ENCODE measurements around the gene MYL2.

Gene MYL2

DNA sequence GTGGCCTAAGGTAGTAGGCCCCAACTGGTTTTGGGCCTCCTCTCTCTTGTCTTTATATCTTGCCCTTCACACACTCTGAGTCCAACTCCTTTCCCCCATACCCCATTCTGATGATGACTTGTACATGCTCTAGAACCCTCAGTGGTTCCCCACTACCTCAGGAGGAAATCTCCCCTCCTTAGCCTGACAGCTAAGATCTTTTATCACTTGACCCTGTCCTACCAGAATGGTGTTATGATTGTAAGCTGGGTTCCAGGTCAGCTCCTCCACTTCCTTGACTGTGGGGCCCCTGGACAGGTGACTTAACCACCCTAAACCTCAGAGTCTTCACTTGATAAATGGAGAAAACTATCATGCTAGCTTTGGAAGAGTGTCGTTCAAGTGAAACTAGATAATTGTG, 9.4 kb upstream of the MYL2 start:
- no peak for DNase-seq

DNA sequence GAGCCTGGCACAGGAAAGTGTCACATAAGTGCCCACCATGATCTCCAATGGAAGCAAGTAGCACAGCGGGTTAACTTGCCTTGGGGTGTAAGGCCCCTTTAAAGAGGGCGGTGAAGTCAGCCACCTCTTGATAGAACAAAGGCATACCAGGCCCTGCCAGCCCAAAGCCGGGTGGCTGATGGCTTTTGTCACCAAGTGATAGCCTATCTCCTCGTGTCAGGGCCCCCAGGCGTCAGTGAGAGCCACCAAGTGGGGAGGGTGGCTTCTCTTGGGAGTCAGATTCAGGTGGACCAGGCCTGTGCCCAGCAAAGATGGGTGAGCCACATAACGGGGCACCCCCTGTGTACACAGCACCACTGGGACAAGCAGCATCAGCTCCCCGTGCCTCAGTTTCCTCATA, 8.3 kb upstream of the MYL2 start:
- no peak for DNase-seq

- DNase-seq = no peak
Observed at GRCh38 chr12:110927546-110927945, 7.2 kb upstream of the MYL2 start.

DNA sequence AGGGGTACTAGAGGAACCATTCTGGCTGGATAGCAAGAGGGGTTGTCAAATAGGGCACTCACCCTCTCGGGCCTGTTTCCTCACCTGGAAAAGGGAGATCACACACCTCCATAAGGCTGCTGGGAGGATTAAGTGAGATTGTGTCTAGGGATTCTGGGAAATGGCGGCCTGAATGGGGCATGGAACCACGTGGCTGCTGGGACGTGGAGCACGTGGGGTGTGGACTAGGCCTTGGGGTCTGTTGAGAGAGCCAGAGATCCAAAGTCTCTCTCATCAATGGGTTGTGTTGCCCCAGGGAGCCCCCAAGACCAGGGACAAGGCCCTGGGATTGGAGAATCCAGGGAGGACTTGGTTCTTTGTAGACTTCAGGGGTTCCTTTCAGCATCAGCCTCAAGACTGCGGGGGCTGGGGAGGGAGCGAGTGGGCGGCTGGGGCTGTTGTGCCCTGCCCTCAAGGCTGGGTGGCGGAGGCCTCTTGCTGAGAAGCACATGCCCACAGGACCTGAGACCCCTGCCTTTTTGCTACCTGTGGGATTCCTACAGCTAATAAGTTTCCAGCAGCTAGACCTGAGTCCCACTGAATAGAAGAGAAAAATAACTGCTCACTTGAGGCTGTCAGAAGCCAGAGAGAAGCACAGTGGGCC, 3.4 kb upstream of the MYL2 start:
- no peak for DNase-seq

GRCh38 chr12:110923192-110923591, 2.8 kb upstream of the MYL2 start:
- no peak for DNase-seq

- DNase-seq = no peak
Observed at GRCh38 chr12:110922652-110923051, 2.3 kb upstream of the MYL2 start.

- no peak for DNase-seq
Observed at GRCh38 chr12:110921262-110921661, 883 bp upstream of the MYL2 start.

DNA sequence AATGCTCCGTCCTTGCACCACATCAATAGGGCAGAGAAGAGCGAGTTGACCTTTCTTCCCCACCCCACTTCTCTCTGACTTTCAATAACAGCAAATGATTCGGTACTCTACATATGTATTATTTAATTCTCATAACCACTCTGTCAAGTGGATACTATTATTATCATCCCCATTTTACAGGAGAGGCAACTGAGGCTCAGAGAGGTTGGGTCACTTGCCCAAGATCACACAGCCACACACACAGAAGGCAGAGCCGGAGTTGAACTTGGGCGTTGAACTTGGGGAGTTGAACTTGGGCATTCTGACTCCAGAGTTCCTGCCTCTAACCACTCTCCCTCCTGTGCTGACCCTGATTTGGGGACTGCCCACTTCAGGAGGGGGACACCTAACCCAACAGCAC, 659 bp downstream of the MYL2 start:
- no peak for DNase-seq

DNA sequence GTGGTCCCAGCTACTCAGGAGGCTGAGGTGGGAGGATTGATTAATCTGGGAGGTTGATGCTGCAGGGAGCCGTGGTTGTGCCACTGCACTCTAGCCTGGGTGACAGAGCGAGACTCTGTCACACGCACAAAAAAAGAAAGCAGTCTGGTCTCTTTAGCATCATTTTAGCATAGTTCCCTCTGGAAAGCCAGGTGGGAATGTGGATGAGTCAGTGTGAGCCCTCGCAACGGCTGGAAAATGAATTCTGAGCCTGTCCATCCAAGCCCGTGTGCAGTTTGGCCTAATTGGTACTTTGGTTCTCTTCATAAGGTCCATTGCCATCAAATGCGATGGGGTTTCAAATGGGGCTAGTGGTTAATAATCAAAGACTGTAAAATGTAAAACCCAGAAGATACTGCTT, 2.4 kb downstream of the MYL2 start:
- peak; percentile 43 for DNase-seq

DNA sequence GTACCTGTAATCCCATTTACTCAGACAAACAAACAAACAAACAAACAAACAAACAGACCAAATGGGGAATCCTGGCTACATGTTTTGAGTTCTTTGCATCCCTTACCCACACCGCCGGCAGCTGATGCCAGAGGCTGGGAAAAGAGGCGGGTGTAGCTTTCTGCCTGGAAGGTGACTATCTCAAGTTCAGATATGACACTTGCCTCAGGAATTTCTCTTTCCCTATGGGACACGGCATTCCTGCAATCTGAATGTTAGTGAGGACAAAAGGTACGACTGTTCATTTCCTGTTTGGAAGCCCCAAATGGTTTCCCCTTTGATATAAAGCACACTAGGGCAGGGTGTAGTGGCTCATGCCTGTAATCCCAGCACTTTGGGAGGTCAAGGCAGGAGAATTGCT, 2.9 kb downstream of the MYL2 start:
- DNase-seq = peak; percentile 70

- no peak for DNase-seq
Observed at GRCh38 chr12:110916295-110916875, 4.0 kb downstream of the MYL2 start.

DNA sequence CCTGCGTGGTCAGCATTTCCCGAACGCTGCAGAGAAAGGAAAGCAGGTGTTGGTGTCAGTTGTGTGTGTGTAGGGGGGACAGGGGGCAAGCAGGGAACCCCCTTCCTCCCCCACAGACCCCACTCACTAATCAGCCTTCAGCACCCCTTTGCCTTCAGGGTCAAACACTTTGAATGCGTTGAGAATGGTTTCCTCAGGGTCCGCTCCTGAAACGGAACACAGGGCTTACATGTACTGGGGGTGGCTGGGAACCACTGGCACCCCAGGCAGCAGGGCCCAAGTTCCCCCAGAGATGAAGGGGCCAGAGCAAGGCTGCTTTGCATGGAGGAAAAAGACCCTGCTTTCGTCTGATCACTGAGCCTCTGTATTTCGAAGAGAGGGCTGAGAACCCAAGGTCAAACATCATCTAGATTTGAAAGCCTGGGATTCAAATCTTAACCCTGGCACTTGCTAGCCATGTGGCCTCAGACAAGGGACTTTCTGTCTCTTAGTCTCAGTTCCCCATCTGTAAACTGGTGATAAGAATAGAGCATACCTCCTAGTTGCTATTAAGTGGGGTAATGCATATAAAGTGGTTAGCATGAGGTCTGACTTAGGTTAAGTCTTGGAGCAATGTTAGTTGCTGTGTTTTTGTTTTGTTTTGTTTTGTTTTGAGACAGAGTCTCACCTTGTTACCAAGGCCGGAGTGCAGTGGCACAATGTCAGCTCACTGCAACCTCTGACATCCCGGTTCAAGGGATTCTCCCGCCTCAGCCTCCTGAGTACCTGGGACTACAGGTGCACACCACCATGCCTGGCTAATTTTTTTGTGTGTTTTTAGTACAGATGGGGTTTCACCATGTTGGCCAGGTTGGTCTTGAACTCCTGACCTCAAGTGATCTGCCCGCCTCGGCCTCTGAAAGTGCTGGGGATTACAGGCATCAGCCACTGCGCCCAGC, 7.0 kb downstream of the MYL2 start:
- no peak for DNase-seq

- DNase-seq = no peak
Observed at GRCh38 chr12:110912263-110912662, 8.1 kb downstream of the MYL2 start.

DNA sequence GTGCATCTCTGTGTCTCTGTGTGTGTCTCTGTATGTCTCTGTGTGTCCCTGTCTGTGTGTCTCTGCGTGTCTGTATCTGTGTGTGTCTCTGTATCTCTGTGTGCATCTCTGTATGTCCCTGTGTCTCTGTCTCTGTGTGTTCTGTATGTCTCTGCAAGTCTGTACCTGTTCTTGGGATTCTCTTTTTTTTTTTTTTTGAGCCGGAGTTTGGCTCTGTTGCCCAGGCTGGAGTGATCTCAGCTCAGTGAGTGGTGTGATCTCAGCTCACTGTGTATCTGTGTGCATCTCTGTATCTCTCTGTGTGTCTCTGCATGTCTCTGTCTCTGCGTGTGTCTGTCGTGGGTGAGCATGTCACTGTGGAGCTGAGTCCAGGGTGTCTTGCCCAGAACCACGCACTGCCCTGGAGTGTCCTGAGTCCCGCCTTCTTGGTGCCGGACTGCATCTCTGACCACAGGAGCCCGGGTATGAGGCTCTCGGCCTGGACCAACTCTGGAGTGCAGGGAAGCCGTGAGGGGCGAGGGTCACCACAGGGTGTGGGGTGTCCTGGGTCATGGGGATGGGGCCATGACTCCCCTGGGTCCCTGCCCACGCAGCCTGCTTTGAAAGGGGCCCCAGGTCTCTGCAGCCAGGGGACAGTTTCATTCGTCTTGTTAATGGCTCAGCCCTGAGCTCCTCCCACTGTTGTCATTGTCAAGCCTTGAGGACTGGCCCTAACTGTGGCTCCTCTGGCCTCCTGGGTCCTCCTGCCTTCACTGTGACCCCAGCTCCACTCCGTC, 11.8 kb downstream of the MYL2 start:
- no peak for DNase-seq

- no peak for DNase-seq
Observed at GRCh38 chr12:110907583-110907982, 12.8 kb downstream of the MYL2 start.

GRCh38 chr12:110906985-110907384, 13.4 kb downstream of the MYL2 start:
- no peak for DNase-seq

DNA sequence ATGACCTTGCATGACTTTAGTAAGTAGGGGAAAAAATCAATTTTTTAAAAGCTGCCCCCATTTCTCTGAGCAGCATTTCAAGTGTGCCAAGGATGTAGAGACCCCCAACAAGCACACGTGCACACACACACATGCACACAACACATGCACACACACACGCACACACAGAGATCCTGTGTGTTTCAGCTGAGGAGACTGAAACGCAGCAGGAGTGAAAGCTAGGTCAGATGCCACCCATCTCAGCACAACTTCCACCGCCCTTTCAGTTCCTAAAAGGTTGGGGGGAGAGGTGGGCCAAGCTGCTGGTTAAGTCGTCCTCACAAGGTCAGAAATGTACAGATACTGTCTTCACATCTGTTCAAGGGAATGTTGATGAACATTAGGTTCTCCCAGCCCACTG, 13.9 kb downstream of the MYL2 start:
- DNase-seq = no peak

- no peak for DNase-seq
Observed at GRCh38 chr12:110906083-110906482, 14.3 kb downstream of the MYL2 start.

DNA sequence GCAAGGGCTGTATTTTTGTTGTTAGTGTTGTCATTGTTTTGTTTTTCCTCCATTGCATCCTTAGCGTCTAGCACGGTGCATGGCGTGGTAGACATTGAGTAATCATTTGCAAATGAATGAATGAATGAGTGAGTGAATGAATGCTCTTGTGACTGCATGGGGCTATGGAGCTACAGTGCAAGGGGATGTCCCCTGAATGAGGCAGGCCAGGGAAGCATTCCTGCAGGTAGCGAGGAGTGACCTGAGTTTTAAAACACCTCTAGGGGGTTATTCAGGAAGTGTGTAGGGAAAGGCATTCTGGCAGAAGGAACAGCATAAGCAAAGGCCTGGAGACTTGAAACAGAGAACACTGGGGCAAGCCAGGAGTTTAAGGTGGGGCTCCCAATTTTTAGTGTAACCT, 16.9 kb downstream of the MYL2 start:
- no peak for DNase-seq

- no peak for DNase-seq
Observed at GRCh38 chr12:110901401-110901800, 19.0 kb downstream of the MYL2 start.

DNA sequence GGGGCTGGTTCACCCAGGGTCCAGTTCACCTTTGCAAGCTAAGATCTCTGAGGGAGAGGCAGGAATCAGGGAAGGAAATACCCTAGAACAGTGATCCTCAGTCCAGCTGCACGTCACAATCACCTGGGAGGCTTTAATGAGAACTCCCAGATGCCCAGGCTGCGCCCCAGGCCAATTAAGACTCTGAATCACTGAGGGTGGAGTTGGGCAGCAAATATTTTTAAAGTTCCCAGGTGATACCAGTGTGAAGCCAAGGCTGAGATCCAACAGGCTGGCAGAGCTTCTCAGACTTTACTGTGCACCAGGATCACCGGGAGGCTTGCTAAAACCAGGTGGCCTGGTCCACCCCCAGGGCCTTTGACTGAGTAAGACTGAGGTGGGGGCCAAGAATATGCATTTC, 23.8 kb downstream of the MYL2 start:
- no peak for DNase-seq

GRCh38 chr12:110893956-110894355, 26.4 kb downstream of the MYL2 start:
- DNase-seq = no peak

DNA sequence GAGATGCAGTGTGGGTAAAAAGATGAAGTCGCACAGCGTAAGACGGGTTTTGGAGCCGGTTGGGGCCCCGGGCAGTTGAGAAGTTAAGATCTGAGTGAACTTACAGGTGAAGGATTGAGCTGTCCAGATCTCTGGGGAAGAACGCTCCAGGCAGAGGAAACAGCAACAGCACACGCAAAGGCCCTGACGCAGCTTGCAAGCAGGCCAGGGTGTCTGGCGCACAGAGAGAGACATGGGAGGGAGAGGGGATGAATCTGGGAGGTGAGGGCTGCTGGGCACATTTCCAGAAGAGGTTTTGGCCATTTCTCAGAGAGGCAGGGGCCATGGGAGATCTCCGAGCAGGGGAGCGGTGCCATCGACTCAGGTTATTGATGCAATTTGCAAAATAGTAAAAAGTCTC, 31.0 kb downstream of the MYL2 start:
- no peak for DNase-seq
